Ovary (tissue), 9 donors: ENCODE data around the gene DNAAF8. TPM values are rescaled to one million over a fixed set of nuclear protein-coding genes. Genes with fewer than 3 reads are reported as not detected.

Source experiments
- DNase-seq, 5 donors: peaks; one replicate each; pipeline ENCODE4 v3.0.0-alpha.2; 2019 to 2020
- H3K27ac ChIP-seq, 2 donors: fragments of 200-600 bp; one replicate each; pipeline versions ENCODE4 v1.5.1 to v1.8.0; 2019 to 2022
- H3K27me3 ChIP-seq: fragments of 200-600 bp; one replicate; pipeline ENCODE4 v1.8.0; 2022
- H3K36me3 ChIP-seq: fragments of 200-600 bp; sonication (generic); one replicate; pipeline ENCODE4 v1.5.1; 2019
- H3K4me1 ChIP-seq: one replicate; pipeline ENCODE4 v1.8.1; 2013; ENCODE audit warnings: mild to moderate bottlenecking, moderate library complexity; ENCODE audit not compliant: insufficient read depth
- H3K4me3 ChIP-seq: fragments of 200-600 bp; sonication (generic); one replicate; pipeline ENCODE4 v1.5.1; 2017
- H3K9me3 ChIP-seq, 2 donors: fragments of 200-600 bp in 1 of 2; sonication (generic) in 1 of 2; one replicate each; pipeline versions ENCODE4 v1.5.1 to v1.8.1; 2013 to 2019; ENCODE audit warnings: mild to moderate bottlenecking in 1 of 2, moderate library complexity in 1 of 2
- EP300 ChIP-seq: sonication (generic); formaldehyde crosslinking; IDR thresholded peaks from one replicate; pipeline ENCODE4 v1.6.1; 2017; ENCODE audit warnings: antibody characterized with exemption
- POLR2A ChIP-seq: fragments of 450-650 bp; IDR thresholded peaks from one replicate; pipeline ENCODE4 v1.6.1; 2017; ENCODE audit warnings: antibody characterized with exemption, mild to moderate bottlenecking, moderate library complexity
- WGBS, 3 donors: extraction: QIAGEN DNeasy Blood & Tissue Kit in 1 of 3; methylation state at CpG; one replicate each; pipeline versions ENCODE4 v1.1.5 to v1.1.7; 2013 to 2017; 5-methylcytosine and 5-hydroxymethylcytosine counted together
- intact Hi-C, 4 donors: fragments of 100-400 bp; cut with DNase I; formaldehyde crosslinking; loops; one replicate each; pipeline versions ENCODE4 v1.11.0 to v1.15.1; 2022 to 2023
- polyA plus RNA-seq, 2 donors: library from polyadenylated mRNA; stranded (reverse); fragments of 200-250 nt in 1 of 2; fragments of 350-450 nt in 1 of 2; fragmentation: Illumina TruSeq in 1 of 2; extraction: RNeasy Lipid Tissue Mini Kit (QIAGEN cat#74804) in 1 of 2; gene quantifications; one replicate each; pipeline ENCODE4 v1.2.3, GENCODE V29; 2013 to 2014
- total RNA-seq, 7 donors: library from RNA; depleted of rRNA in 2 of 7; stranded (reverse); fragments of >200 nt in 2 of 7; fragmentation: NEBNext Ultra II Directional in 3 of 7; extraction: Animal tissue kit (Norgen Biotek cat#: 25700) in 3 of 7; gene quantifications; one replicate each; pipeline versions ENCODE4 v1.1.0 to v1.2.4, GENCODE V29; 2016 to 2023
- TF ChIP-seq, protein P1 (sequence below), 3 donors: fragments of 450-650 bp in 2 of 3; fragments of 200-600 bp in 1 of 3; IDR thresholded peaks; one replicate each; pipeline versions ENCODE4 v1.5.1 to v1.8.0; 2016 to 2022; ENCODE audit warnings: antibody characterized with exemption in 3 of 3, mild to moderate bottlenecking in 1 of 3
- donor health status: DM: no; HTN: no; CAD: no; lungs with moderate emphysema.
- donor health status: DM: no; HTN: no; CAD: no.
- donor health status: Bipolar disorder and iron deficiency.
- donor health status: DM: yes; HTN: yes; CAD: no.
- donor health status: DM: no; HTN: no; CAD: no.
- donor health status: DM: yes; HTN: yes; CAD: no.

DNAAF8 gene
- total and polyA plus RNA-seq, 9 donors = 0.35 to 9.1 (median 1.2) TPM

DNA sequence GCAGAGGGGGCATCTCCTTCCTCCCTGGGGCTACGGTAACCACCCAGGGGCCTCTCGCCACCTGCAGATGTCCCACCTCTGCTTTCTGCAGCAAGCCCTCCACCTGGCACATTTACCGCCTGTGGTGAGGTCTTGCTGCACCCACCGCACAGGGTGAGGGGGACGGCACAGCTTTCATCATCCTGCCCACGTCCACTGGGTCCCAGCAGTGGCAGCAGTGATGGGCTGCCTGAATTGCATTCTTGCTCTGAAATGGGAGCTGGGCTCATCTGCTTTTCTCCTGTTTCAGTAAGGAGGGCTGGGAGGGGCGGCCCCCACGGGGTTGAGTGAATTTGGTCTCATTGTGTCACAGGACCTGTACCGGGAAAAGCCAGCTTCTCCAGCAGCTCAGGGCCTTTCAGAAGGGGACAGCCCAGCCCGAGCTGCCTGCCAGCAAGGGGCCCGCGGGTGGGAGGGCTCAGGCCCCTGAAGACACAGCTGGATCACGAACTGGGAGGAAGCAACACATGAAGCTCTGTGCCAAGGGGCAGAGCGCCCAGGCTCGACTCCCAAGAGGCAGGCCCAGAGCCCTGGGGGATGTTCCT lies 12.7 kb downstream of the DNAAF8 start:
- Histone ChIP-seq H3K27me3 (no peaks in the 10 kb centered on the region), H3K9me3 (no peaks in the 10 kb centered on the region), H3K27ac (peak overlapping the region in 1 of 2 donors; percentile 49), H3K4me3 (no peak overlapping the region), H3K36me3 (no peaks in the 10 kb centered on the region), H3K4me1 (peaks cover 11% of the 10 kb centered on the region)
- WGBS, 3 donors = 28 to 39% (median 34%) methylated on average over 15 of the region's 15 CpGs
- TF ChIP-seq, protein P1, sequence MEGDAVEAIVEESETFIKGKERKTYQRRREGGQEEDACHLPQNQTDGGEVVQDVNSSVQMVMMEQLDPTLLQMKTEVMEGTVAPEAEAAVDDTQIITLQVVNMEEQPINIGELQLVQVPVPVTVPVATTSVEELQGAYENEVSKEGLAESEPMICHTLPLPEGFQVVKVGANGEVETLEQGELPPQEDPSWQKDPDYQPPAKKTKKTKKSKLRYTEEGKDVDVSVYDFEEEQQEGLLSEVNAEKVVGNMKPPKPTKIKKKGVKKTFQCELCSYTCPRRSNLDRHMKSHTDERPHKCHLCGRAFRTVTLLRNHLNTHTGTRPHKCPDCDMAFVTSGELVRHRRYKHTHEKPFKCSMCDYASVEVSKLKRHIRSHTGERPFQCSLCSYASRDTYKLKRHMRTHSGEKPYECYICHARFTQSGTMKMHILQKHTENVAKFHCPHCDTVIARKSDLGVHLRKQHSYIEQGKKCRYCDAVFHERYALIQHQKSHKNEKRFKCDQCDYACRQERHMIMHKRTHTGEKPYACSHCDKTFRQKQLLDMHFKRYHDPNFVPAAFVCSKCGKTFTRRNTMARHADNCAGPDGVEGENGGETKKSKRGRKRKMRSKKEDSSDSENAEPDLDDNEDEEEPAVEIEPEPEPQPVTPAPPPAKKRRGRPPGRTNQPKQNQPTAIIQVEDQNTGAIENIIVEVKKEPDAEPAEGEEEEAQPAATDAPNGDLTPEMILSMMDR (IDR thresholded peaks at IDR 0.05) = no peak
- TF ChIP-seq EP300 = no peak
- intact Hi-C loops = loop anchor here in 1 of 4 donors (10.0 kb wide), 1 partner anchor 242 kb away; no protein-coding TSS in a partner anchor
- peak in 4 of 5 donors; percentile 53 to 75 (median 63) for DNase-seq

GRCh38 chr16:4747906-4748681 lies 13.8 kb downstream of the DNAAF8 start:
- Histone ChIP-seq H3K4me1 (peaks cover 8% of the 10 kb centered on the region), H3K27me3 (no peaks in the 10 kb centered on the region), H3K9me3 (no peaks in the 10 kb centered on the region), H3K36me3 (no peaks in the 10 kb centered on the region), H3K4me3 (no peak overlapping the region), H3K27ac (peak overlapping the region in 1 of 2 donors; percentile 49)
- no peak for DNase-seq
- intact Hi-C loops = loop anchor here in 1 of 4 donors (10.0 kb wide), 1 partner anchor 243 kb away; no protein-coding TSS in a partner anchor
- TF ChIP-seq POLR2A = no peak
- TF ChIP-seq EP300 = no peak
- TF ChIP-seq, protein P1 (IDR thresholded peaks at IDR 0.05) = no peak
- WGBS, 3 donors = 68 to 72% (median 70%) methylated on average over 14 of the region's 14 CpGs

- Histone ChIP-seq H3K9me3 (no peaks in the 10 kb centered on the region), H3K4me3 (no peak overlapping the region), H3K4me1 (peaks cover 5% of the 10 kb centered on the region), H3K27me3 (no peaks in the 10 kb centered on the region), H3K27ac (no peak overlapping the region), H3K36me3 (no peaks in the 10 kb centered on the region)
- TF ChIP-seq EP300 (no peak), POLR2A (no peak)
- TF ChIP-seq, protein P1 (IDR thresholded peaks at IDR 0.05) = no peak
- intact Hi-C loops = loop anchor here in 1 of 4 donors (10.0 kb wide), 1 partner anchor 244 kb away; no protein-coding TSS in a partner anchor
- DNase-seq = no peak
- WGBS, 3 donors = 76 to 81% (median 80%) methylated on average over 16 of the region's 16 CpGs
These were observed 14.5 kb downstream of the DNAAF8 start for GRCh38 chr16:4748682-4749411.

DNA sequence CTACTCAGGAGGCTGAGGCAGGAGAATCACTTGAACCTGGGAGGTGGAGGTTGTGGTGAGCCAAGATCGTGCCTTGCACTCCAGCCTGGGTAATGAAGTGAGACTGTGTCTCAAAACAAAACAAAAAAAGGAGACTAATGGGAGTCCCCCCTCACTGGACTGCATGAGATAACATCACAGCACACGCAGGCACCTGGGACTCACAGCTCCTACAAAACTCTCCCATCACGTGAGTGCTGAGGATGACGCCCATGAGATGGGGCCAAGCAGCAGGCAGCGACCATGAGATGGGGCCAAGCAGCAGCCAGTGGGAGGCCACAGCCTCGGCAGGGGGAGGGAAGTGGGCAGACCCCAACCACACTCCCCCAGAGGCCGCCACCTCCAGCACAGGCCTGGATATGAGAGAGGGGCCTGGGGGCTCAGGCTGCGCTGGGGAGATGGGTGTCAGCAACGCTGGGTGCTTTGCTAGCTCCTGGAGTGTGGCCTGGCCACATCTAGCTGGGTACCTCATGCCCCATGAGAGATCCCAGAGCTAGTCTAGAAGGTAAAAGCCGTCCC lies 15.4 kb downstream of the DNAAF8 start:
- Histone ChIP-seq H3K36me3 (no peaks in the 10 kb centered on the region), H3K4me3 (no peak overlapping the region), H3K4me1 (peaks cover 5% of the 10 kb centered on the region), H3K27me3 (no peaks in the 10 kb centered on the region), H3K9me3 (no peaks in the 10 kb centered on the region), H3K27ac (no peak overlapping the region)
- intact Hi-C loops = loop anchor here in 1 of 4 donors (10.0 kb wide), 1 partner anchor 245 kb away; no protein-coding TSS in a partner anchor
- no peak for DNase-seq
- 71 to 84% (median 73%) methylated on average over 10 of the region's 10 CpGs for WGBS, 3 donors
- TF ChIP-seq, protein P1 (IDR thresholded peaks at IDR 0.05) = no peak
- TF ChIP-seq EP300 (no peak), POLR2A (no peak)
